ENCODE data around the gene SRPX.

The SRPX gene

GRCh38 chrX:38220415-38221390, at the start of gene SRPX:
Gene SRPX (minus strand): TSS chrX:38220871. CDS start chrX:38220792, 79 bp downstream.
- no peak for DNase-seq

GRCh38 chrX:38268011-38268410, 47.3 kb upstream of the SRPX start:
- no peak for DNase-seq

GRCh38 chrX:38262715-38263620, 42.3 kb upstream of the SRPX start:
- no peak for DNase-seq

- peak; percentile 8 for DNase-seq
Observed at GRCh38 chrX:38260231-38260630, 39.6 kb upstream of the SRPX start.

GRCh38 chrX:38256019-38256418, 35.3 kb upstream of the SRPX start:
- no peak for DNase-seq

GRCh38 chrX:38249965-38250364, 29.3 kb upstream of the SRPX start:
- DNase-seq: no peak

GRCh38 chrX:38247051-38247450, 26.4 kb upstream of the SRPX start:
- no peak for DNase-seq

GRCh38 chrX:38240541-38240940, 19.9 kb upstream of the SRPX start:
- no peak for DNase-seq

- DNase-seq: no peak
Observed at GRCh38 chrX:38236901-38237615, 16.4 kb upstream of the SRPX start.

GRCh38 chrX:38233891-38234667, 13.4 kb upstream of the SRPX start:
- DNase-seq: no peak

- no peak for DNase-seq
Observed at GRCh38 chrX:38232079-38232686, 11.5 kb upstream of the SRPX start.

GRCh38 chrX:38225093-38225492, 4.4 kb upstream of the SRPX start:
- no peak for DNase-seq

GRCh38 chrX:38224160-38224559, 3.5 kb upstream of the SRPX start:
- no peak for DNase-seq

- no peak for DNase-seq
Observed at GRCh38 chrX:38221391-38221929, 789 bp upstream of the SRPX start.

GRCh38 chrX:38220024-38220414, 652 bp downstream of the SRPX start:
- peak; percentile 58 for DNase-seq

GRCh38 chrX:38216642-38217041, 4.0 kb downstream of the SRPX start:
- DNase-seq: no peak

GRCh38 chrX:38214551-38215531, 5.8 kb downstream of the SRPX start:
- DNase-seq: no peak

- DNase-seq: no peak
Observed at GRCh38 chrX:38214044-38214443, 6.6 kb downstream of the SRPX start.

GRCh38 chrX:38211891-38212635, 8.6 kb downstream of the SRPX start:
- DNase-seq: no peak

Data from hematopoietic multipotent progenitor cell treated with erythropoietin and hydrocortisone succinate and interleukin-3 and kit ligand, for 8 days (in vitro differentiated cells).